ENCODE data around the gene EML1.
"Not testable (repeated sequence)": the region's sequence is repeated elsewhere in the genome, so short reads cannot be mapped to it uniquely, and the experiment has no call there.

EML1 gene

DNA sequence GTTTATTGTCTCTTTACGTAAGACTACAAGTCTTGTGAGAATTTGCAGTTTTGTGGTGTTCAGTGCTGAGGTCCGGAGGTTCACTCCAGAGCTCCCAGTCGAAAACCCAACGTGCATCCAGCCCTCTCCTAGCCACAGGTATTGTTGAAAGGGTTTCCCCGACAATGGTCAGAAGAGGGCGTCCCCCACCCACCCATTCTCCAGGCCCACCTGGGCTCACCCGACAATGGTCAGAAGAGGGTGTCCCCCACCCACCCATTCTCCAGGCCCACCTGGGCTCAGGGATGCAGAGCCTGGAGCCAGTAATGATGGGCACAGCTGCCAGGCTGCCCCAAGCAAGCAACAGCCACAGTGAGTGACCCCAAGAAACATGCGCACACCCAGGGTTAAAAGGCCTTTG lies 145.2 kb downstream of the EML1 start:
- DNase-seq (ENCODE audit: low read depth in 2 of 2), result no peak

DNA sequence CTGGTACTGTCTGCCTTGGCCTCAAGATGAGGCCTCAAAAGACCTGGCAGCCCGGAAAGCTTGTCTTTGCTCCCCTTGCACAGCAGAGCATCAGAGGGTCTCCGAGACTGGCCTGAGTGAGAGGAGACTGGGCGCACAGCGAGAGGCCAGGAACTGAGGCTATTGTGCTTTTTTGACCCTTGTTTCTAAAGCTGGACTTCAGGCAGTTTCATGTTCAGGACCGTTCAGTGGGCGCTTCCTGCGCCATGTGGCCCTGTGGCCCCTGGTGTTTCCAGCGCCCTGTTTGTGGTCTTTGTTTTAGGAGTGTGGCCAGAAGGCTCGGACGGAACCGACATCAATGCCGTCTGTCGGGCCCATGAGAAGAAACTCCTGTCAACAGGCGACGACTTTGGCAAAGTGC lies 145.7 kb downstream of the EML1 start:
- DNase-seq (ENCODE audit: low read depth in 2 of 2), result no peak

DNA sequence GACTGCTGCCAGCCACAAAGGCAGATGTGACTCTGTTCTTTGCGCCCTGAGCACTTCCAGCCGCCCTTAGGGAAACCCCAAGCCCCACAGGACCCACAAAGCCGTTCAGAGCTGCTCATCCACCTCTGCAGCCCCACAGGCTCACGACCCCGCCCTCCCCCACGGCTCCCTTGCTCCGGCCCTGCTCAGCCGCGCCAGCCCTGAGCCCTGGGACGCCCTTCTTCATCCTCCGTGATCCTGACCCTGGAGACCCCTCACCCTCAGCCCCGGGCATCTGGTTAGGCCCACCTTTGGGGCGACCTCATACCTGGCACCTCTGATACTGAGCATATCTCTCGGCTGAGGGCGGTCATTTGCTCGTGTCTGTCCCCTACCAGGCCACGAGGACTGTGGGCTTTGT lies 146.2 kb downstream of the EML1 start:
- no peak for DNase-seq (ENCODE audit: low read depth in 2 of 2)

DNA sequence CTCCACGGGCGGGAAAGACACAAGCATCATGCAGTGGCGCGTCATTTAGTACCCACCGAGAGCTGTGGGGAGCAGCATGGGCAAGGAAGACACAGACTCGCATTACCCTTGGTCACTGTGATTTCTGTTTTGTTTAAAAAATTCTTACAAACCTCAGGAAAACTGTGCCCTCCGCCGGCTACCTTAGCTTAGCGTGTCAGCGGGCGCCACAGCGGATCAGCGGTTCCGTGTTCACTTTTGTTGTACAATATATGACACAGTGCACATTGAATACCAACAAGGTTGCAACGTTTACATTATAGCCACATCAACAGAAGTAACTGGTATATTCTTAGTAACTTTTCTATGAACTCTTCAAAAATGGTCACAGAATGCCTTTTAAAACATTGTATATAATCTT lies 146.9 kb downstream of the EML1 start:
- no peak for DNase-seq (ENCODE audit: low read depth in 2 of 2)

DNA sequence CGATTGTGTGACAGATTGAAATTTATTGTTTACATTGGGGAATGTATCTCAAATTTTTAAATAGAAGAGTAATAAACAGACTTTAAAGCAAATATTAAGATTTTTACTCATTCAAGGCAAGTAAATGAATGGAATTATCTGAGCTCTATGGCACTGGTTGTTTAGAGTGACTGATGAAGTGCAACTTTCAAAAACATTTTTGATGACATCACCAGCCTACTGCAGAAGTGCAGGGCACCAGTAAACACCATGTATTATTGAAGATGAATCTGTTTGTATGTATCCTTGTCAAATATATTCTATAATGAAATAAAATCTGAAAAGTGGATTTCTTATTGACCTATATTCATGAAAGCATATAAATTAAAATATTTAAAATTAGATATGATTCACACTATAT lies 148.0 kb downstream of the EML1 start:
- no peak for DNase-seq (ENCODE audit: low read depth in 2 of 2)

DNA sequence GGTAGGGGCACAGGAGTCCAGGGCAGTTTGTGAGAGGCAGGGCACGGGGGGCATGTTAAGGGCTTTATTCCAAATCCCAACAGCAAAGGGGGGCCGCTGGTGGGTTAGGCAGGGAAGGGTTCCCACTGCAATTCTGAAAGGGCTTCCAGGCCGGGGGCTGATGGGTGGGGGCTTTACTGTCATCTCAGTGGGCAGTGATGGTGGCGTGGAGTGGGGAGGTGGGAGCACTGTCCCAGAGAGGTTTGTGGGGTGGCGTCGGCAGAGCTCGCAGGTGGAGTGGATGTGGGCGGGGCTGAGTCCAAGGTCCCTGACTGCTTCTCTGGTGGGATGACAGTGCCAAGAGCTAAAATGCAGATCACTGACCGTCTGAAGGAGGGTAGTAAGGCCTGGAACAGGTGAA lies 150.4 kb downstream of the EML1 start:
- DNase-seq (ENCODE audit: low read depth in 2 of 2), result no peak

DNA sequence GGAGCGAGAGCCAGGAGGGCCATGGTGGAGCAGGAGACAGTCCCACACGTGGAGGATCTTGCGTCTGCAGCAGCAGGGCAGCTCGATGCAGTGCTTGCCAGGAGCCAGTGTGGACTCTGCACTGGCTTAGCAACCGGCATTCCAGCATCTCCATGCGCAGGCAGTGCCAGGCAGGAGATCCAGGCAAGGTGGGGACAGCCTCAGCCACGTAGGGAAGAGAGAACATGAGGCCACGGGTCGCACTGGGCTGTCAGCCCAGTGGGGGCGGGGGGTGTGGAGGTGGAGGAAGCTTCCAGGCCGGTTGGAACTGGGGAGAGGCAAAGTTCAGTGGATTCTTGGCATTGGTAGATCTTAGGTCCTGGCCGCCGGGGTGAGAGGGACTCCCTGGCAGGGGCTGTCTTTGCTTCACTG lies 151.0 kb downstream of the EML1 start:
- no peak for DNase-seq (ENCODE audit: low read depth in 2 of 2)

DNA sequence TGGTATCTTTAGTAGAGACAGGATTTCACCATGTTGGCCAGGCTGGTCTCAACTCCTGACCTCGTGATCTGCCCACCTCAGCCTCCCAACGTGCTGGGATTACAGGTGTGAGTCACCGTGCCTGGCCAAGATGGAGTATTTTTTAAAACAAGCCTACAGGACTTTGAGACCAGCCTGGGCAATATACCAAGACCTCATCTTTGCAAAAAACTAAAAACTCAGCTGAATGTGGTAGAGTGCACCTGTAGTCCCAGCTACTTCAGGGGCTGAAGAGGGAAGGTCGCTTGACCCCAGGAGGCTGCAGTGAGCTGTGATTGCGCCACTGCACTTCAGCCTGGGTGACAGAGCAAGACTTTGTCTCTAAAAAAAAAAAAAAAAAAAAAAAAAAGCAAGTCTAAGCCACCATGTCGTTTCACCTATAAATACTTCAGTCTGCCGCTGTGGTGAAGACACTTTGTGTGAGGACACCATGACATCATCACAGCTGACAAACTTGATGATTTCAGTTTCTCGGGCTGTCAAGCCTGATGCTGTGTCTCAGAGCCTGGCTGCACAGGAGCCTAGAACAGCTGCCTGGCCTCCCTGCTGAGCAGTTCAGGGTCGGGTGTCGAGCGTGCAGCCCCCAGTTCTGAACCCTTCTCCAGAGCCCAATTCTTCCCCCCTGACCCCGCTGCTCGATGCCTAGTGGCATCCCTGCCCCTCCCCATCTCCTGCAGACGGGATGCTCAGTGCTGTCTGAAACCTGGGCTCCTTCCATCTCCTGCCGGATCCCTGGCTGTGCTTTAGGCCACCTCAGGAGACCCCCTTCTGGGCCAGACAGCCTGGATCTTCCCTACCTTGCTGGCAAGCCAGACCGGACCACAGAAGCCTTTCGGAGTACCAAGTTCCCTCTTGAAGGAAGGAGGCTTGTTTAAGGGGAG lies 152.8 kb downstream of the EML1 start:
- DNase-seq (ENCODE audit: low read depth in 2 of 2), result no peak

DNA sequence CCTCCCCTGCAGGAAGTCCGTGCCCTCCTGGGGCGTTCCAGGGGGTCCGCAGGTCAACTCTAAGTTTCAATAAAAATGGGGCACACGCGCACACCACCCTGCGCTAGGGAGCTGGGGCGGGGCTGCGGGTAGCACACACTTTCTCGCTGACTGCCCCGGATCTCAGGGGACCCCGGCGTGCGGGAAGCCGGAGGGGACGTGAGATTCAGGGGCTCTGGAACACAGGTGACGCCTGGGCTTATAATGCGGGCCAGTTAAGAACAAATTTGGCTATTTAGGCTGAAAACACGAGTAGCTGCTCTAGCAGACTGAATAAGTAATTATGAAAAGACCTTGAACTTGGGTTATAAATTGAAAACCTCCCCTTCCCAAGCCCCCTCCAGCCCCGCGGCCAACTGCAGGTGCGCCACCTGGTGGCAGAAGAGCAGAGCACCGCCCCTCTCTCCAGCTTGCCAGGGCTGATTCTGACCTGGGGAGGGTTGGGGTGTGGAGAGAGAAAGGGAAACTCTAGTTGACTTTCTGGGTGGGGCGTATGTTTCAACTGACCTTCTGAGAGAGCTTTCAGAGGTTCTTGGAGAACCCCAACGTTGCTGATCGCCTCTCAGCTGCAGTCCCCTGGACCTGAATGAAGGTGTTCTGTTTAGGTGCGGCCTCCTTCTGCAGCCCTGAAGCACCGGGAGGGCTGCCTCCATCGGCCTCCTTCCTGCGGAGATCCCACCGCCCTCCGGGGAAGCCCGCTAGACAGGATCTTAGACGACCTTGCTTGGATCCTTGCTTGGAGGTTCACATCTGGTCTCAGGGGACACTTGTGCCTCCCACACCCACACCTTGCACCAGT lies 153.7 kb downstream of the EML1 start:
- peak; percentile 16 to 44 for DNase-seq (ENCODE audit: low read depth in 2 of 2)

DNA sequence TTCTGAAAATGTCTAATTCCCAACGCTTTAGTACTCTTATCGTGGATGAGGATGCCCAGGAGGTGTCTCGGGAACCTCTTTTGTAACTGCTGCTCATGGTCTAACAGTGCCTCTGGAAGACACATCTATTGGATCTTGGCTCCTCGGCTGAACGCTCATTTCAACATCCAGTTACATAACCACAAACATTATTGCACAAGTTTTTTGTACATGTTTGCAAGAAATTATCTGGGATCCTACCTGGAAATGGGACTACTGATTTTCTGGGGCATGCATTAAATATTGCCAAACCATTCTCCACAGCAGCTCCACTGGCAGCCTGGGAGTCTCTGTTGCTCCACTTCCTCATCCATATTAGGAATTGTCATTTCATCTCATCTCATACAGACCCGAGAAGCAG lies 154.5 kb downstream of the EML1 start:
- DNase-seq (ENCODE audit: low read depth in 2 of 2), result no peak

DNA sequence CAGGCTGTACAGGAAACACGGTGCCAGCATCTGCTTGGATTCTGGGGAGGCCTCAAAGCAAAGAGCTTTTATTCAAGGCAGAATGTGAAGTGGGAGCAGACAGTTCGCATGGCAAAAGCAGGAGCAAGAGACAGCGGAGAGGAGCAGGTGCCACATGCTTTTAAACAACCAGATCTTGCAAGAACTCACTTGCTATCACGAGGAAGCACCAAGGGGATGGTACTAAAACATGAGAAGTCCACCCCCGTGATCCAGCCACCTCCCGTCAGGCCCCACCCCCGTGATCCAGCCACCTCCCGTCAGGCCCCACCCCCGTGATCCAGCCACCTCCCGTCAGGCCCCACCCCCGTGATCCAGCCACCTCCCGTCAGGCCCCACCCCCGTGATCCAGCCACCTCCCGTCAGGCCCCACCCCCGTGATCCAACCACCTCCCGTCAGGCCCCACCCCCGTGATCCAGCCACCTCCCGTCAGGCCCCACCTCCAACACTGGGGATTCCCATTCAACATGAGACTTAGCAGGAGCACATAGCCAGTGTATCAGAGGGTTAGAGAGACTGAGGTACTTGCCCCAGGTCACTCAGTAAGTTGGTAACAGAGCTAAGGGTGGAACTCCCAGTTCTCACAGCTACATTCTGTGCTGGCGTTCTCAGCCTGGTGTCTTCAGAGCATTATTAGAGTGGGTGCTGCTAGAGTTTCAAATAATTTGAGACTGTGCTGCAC lies 156.0 kb downstream of the EML1 start:
- DNase-seq (ENCODE audit: low read depth in 2 of 2), result not testable (repeated sequence)

DNA sequence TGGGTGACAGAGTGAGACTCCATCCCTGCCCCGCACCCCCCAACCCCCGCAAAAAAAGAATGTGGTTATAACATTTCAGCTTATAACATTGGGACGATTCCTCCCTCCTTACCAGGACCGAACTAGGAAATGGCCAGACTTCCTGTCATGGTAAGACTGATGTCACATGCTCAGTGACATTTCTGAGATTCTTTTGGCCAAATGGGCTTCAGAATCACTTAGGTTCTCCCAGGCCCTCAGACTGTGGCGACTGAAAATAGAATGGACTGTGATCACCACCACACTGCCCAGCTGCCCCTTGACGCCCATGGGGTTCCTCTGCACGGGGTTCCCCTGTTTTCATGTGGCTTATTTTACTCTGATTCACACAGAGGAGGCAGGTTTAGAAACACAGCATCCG lies 157.0 kb downstream of the EML1 start:
- no peak for DNase-seq (ENCODE audit: low read depth in 2 of 2)

DNA sequence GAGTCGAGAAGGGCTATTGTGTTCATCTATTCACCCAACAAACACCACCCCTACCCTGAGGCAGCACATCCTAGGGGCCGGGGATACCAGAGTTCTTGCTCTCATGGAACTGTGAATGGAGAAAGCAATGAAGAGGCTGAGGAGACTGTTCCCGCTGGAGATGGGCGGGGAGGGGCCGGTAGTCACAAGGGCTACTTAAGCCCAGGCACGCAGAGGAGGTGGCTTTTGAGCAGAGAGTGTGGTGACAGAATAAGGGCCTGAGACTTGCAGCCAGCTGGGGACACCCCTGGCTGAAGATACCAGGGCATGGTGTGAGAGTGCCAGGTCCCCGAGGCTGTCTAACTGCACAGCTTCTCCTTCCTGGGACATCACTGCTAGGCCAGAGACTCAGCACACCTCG lies 157.9 kb downstream of the EML1 start:
- no peak for DNase-seq (ENCODE audit: low read depth in 2 of 2)

DNA sequence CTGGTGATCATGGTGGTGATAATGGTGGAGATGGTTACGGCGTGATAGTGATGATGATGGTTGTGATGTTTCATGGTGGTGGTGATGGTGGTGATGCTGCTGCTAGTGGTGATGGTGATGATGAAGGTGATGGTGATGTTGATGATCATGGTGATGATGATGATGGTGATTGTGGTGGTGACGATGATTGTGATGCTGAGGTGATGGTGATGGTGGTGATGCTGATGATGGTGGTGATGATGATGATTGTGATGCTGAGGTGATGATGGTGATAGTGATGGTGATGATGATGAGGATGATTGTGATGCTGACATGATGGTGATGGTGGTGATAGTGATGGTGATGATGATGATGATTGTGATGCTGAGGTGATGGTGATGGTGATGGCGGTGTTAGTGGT lies 158.8 kb downstream of the EML1 start:
- no peak for DNase-seq (ENCODE audit: low read depth in 2 of 2)

DNA sequence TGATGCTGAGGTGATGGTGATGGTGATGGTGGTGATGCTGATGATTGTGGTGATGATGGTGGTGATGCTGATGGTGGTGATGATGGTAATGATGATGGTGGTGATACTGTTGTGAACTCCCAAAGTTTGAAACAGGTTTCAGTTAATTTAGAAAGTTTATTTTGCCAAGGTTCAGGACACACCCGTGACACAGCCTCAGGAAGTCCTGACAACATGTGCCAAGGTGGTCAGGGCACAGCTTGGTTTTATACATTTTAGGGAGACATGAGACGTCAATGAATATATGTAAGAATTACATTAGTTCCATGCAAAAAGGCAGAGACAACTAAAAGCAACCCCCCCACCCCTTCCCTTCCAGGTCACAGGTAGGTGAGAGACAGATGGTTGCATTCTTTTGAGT lies 159.2 kb downstream of the EML1 start:
- no peak for DNase-seq (ENCODE audit: low read depth in 2 of 2)

DNA sequence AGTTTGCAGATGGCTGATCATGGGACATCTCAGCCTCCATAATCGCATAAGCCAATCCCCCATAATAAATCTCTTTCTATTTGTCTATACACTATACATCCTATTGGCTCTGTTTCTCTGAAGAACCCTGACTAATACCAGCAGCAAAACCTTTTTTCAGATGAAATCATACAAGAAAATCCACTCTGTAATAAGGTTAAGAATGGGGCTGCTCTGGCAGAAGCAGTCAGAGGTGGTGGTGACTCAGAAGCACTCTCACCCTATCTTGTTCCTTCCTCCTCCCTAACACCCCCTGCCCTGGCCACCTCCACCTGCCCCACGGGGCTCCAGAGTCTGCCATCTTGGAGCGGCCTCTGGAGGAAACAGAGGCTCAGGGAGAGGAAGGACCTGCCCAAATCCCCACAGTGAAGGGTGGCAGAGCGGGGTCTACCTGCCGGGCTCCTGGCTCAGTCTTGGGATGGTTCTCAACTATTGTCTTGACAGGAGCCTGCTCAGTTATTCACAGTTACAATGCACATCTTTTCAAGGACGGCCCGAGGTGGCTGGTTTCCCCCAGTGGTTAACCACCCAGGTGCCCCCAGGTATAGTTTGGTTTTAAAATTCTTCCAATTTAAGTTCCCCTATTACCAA lies 162.7 kb downstream of the EML1 start:
- no peak for DNase-seq (ENCODE audit: low read depth in 2 of 2)

DNA sequence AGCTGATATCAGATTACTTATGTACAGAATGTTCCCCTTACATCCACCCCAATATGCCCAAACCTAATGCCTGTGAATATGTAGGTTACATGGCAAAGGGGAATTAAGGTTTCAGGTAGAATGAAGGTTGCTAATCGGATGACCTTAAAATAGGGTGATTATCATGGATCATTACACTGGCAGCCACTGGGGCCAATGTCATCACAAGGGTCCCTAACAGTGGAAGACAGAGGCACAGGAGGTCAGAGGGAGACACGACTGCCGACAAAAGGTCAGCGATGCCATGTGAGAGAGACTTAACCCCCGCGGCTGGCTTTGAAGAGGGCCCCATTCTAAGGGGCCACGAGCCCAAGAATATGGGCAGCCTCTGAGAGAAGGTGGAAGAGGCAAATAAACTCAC lies 165.2 kb downstream of the EML1 start:
- no peak for DNase-seq (ENCODE audit: low read depth in 2 of 2)

DNA sequence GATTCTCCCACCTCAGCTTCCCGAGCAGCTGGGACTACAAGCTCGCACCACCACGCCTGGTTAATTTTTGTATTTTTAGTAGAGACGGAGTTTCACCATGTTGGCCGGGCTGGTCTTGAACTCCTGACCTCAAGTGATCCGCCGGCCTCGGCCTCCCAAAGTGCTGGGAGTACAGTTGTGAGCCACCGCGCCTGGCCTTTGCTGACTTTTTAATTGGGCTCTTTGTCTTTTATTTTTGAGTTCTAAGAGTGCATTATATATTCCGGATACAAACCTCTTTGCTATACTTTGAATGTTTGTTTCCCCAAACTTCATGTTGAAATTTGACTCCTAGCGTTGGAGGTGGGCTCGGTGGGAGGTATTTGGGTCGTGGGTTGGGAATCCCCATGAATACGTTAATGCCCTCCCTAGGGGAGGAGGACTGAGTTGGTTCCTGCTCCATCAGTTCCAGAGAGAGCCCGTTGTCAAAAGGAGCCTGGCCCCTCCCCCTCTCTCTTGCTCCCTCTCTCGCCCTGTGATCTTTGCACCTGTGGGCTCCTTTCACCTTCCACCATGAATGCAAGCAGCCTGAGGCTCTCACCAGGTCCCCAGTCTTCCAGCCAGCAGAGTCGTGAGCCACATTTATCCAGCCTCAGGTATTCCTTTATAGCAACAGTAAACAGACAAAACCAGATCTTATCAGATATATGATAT lies 168.8 kb downstream of the EML1 start:
- DNase-seq (ENCODE audit: low read depth in 2 of 2), result no peak

DNA sequence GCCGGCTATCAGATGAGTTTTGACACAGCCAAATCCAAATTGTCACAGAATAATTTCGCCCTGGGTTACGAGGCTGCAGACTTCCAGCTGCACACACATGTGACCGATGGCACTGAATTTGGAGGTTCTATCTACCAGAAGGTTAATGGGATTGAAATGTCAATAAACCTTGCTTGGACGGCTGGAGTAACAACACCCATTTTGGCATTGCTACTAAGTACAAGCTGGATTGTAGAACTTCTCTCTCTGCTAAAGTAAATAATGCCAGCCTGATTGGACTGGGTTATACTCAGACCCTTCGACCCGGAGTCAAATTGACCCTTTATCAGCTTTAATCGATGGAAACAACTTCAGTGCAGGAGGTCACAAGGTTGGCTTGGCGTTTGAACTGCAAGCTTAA lies 171.8 kb downstream of the EML1 start:
- no peak for DNase-seq (ENCODE audit: low read depth in 2 of 2)

DNA sequence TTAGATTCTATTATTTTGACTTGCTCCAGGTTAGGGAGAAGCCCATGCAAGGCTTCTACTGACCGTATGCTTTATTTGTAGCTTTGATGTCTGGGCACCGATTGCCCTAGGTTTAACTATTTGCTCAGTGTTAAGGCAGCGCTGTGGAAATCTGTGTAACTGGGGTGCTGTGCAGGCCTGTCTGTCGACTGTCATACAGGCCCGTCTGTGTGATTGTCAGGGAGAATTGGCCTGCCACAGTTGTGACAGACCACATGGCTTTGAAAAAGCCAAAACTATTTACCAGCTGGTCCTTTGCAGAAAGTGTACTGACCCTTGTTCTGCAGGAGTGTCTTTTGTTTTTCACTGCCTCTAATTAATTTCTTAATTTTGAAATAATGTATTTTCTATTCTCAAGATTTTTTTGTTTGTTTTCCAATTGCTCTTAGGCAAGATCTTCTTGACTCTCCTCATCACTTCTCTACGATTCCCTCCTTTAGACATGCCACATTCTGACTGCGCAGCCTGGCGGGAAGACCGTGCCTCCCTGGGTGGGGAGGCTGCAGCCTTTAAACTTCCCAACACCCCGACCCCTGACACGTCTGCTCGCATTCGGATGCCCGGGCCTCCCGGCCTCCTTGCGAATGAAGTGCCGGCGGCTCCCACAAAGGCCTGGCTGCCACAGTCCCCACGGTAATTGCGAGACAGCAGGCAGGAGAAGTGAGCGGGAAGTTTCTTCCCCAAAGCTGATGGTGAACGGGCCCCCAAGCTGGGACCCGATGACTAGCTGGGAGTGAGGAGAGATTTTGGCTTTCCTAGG lies 173.0 kb downstream of the EML1 start:
- no peak for DNase-seq (ENCODE audit: low read depth in 2 of 2)

Measured in stimulated activated CD8-positive, alpha-beta memory T cell treated with anti-CD3 and anti-CD28 coated beads, Interleukin-2, amount 100 ng/mL, for 48 hours (primary cell).